Adrenal gland (tissue), 19 donors: ENCODE measurements around the gene CUL3. TPM values are rescaled to one million over a fixed set of nuclear protein-coding genes. Genes with fewer than 3 reads are reported as not detected.

Experiments used
- DNase-seq, 7 donors: peaks; one replicate each; pipeline ENCODE4 v3.0.0-alpha.2; 2019 to 2020
- H3K27ac ChIP-seq, 5 donors: fragments of 200-600 bp; sonication (generic) in 4 of 5; 1 replicate in 3 of 5; 2 replicates in 2 of 5; pipeline versions ENCODE4 v1.5.1 to v1.8.0; 2016 to 2020; ENCODE audit warnings: mild to moderate bottlenecking in 1 of 5
- H3K27me3 ChIP-seq: fragments of 200-600 bp; 2 replicates; pipeline ENCODE4 v1.8.0; 2021
- H3K36me3 ChIP-seq, 2 donors: fragments of 200-600 bp; replicated peaks in 1 of 2; 1 replicate in 1 of 2; 2 replicates in 1 of 2; pipeline versions ENCODE4 v1.5.1 to v1.8.0; 2018 to 2022
- H3K4me1 ChIP-seq, 2 donors: fragments of 200-600 bp; replicated peaks in 1 of 2; 1 replicate in 1 of 2; 2 replicates in 1 of 2; pipeline versions ENCODE4 v1.5.1 to v1.8.0; 2018 to 2021
- H3K4me3 ChIP-seq, 4 donors: fragments of 200-600 bp; sonication (generic) in 3 of 4; one replicate each; pipeline ENCODE4 v1.5.1; 2016 to 2018
- H3K9me3 ChIP-seq, 3 donors: fragments of 200-600 bp; sonication (generic) in 1 of 3; replicated peaks in 1 of 3; 1 replicate in 2 of 3; 2 replicates in 1 of 3; pipeline versions ENCODE4 v1.5.1 to v1.8.0; 2016 to 2021
- POLR2A ChIP-seq, 2 donors: fragments of 450-650 bp; IDR thresholded peaks; one replicate each; pipeline ENCODE4 v1.6.1; 2017; ENCODE audit warnings: antibody characterized with exemption in 2 of 2, mild to moderate bottlenecking in 2 of 2, moderate library complexity in 1 of 2
- WGBS, 4 donors: extraction: QIAGEN DNeasy Blood & Tissue Kit in 2 of 4; methylation state at CpG; one replicate each; pipeline versions ENCODE4 v1.1.5 to v1.1.7; 2013 to 2017; 5-methylcytosine and 5-hydroxymethylcytosine counted together
- intact Hi-C, 2 donors: fragments of 100-400 bp; cut with DNase I; formaldehyde crosslinking; loops; one replicate each; pipeline versions ENCODE4 v1.14.1 to v1.15.0; 2022 to 2023
- long read RNA-seq, 10 donors: library from polyadenylated mRNA in 3 of 10; unstranded in 2 of 10; stranded (forward) in 1 of 10; transcript quantifications; one replicate each; pipeline ENCODE4 v2.0.0 and lab custom pipeline, GENCODE V29; 2021 to 2026
- polyA plus RNA-seq, 3 donors: library from polyadenylated mRNA; stranded (reverse); fragments of 200-250 nt in 2 of 3; fragments of 350-450 nt in 1 of 3; fragmentation: Illumina TruSeq in 1 of 3; extraction: RNeasy Lipid Tissue Mini Kit (QIAGEN cat#74804) in 1 of 3; gene quantifications; one replicate each; pipeline ENCODE4 v1.2.3, GENCODE V29; 2013 to 2014
- total RNA-seq, 9 donors: library from RNA; depleted of rRNA in 4 of 9; stranded (reverse); fragments of >200 nt in 4 of 9; fragments of 120-200 nt in 1 of 9; fragmentation: NEBNext Ultra II Directional in 1 of 9; extraction: Animal tissue kit (Norgen Biotek cat#: 25700) in 1 of 9; gene quantifications; one replicate each; pipeline versions ENCODE4 v1.1.0 to v1.2.4, GENCODE V29; 2013 to 2023
- TF ChIP-seq, protein P1 (sequence below), 6 experiments: fragments of 450-650 bp in 4 of 6; fragments of 200-600 bp in 2 of 6; sonication (generic) in 1 of 6; IDR thresholded peaks; 1 replicate in 5 of 6; 2 replicates in 1 of 6; pipeline versions ENCODE4 v1.5.1 to v1.8.0; 2016 to 2021; ENCODE audit warnings: antibody characterized with exemption in 6 of 6, mild to moderate bottlenecking in 2 of 6, moderate library complexity in 1 of 6
- donor health status: healthy with polysubstance abuse.
- donor health status: Bipolar disorder and iron deficiency.
- donor health status: DM: yes; HTN: yes; CAD: no.
- donor health status: DM: no; HTN: no; CAD: no.
- donor health status: DM: no; HTN: no; CAD: no.
- donor health status: DM: yes; HTN: yes; CAD: no.

CUL3 gene
- total RNA-seq (100 to 1,000 TPM in 1 of 9 donors, 10 to 100 TPM in 8; 40.5 to 103 (median 67.9) TPM), polyA plus RNA-seq (100 to 1,000 TPM in 1 of 3 donors, 10 to 100 TPM in 2; 74.5 to 122 (median 80.8) TPM)
- long read RNA-seq, donor 1, full-length matches to known transcripts = 11 of 11 reads
- long read RNA-seq, donor 1, partial matches to known transcripts = 0 of 11 reads
- long read RNA-seq, donor 1, other reads (novel, unspliced or antisense) = 0 of 11 reads
- long read RNA-seq, donor 2, full-length matches to known transcripts = 7 of 7 reads
- long read RNA-seq, donor 2, partial matches to known transcripts = 0 of 7 reads
- long read RNA-seq, donor 2, other reads (novel, unspliced or antisense) = 0 of 7 reads
- long read RNA-seq, donor 3, full-length matches to known transcripts = 8 of 8 reads
- long read RNA-seq, donor 3, partial matches to known transcripts = 0 of 8 reads
- long read RNA-seq, donor 3, other reads (novel, unspliced or antisense) = 0 of 8 reads
- long read RNA-seq, donor 4, partial matches to known transcripts = 1 of 2 reads
- long read RNA-seq, donor 4, other reads (novel, unspliced or antisense) = 1 of 2 reads
- long read RNA-seq, donor 5, full-length matches to known transcripts = 113 of 128 reads
- long read RNA-seq, donor 5, partial matches to known transcripts = 3 of 128 reads
- long read RNA-seq, donor 5, other reads (novel, unspliced or antisense) = 12 of 128 reads
- long read RNA-seq, donor 6, partial matches to known transcripts = 1 of 1 reads
- long read RNA-seq, donor 6, other reads (novel, unspliced or antisense) = 0 of 1 reads
- long read RNA-seq, donor 7, full-length matches to known transcripts = 4 of 4 reads
- long read RNA-seq, donor 7, partial matches to known transcripts = 0 of 4 reads
- long read RNA-seq, donor 7, other reads (novel, unspliced or antisense) = 0 of 4 reads
- long read RNA-seq, donor 8, full-length matches to known transcripts = 14 of 14 reads
- long read RNA-seq, donor 8, partial matches to known transcripts = 0 of 14 reads
- long read RNA-seq, donor 8, other reads (novel, unspliced or antisense) = 0 of 14 reads
- long read RNA-seq, donor 9, full-length matches to known transcripts = 7 of 7 reads
- long read RNA-seq, donor 9, partial matches to known transcripts = 0 of 7 reads
- long read RNA-seq, donor 9, other reads (novel, unspliced or antisense) = 0 of 7 reads
- long read RNA-seq, donor 10, full-length matches to known transcripts = 6 of 6 reads
- long read RNA-seq, donor 10, partial matches to known transcripts = 0 of 6 reads
- long read RNA-seq, donor 10, other reads (novel, unspliced or antisense) = 0 of 6 reads

DNA sequence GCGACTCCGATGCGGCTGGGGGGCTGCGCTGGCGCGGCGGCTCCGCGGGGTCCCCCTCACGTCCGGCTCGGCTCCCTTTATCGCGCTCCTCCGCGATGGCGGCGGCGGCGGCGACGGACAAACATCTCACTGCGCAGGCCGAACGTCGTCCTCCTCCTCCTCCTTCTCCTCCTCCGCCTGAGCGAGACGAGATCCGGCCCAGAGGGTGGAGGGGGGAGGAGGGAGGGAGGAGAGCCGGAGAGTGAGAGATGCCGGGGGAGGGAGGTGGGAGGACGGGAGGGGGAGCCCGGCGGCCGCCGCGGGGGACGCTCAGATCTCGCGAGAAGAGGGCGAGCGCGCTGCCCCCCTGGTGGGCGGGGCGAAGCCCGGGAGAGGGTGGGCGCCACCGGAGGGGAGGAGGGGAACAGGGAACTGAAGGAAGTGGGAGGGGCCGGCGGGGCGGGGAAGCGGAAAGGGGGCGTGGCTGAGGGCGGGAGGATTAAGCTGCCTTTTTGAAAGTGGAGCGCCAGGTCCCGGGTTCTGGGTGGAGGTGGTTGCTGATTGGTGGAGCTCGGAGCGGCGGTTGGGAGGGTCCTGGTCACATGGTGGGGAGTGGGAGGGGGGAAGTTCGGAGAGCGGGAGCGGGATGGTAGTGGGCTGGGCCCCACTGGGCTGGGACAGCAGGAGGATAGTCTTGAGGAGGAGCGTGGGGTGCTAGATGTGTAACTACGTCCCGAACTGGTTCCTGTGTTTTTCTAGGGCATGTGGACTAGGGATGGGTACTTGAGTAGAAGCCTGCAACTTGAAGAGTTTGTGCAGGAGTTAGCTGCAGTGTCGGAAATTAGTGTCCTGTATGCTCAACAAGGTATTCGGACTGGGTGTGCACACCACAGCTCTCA is at the start of gene CUL3:
Gene CUL3, minus strand, starts transcription at position 153 of the 878 bp plus-strand sequence. CDS start 354 bp downstream, outside the sequence.
- Histone ChIP-seq H3K36me3 (no peaks in the 10 kb centered on the region), H3K4me3 (peak within 1 kb of the TSS; percentile 63 to 91 (median 68)), H3K4me1 (peaks cover 20 to 42% of the 10 kb centered on the region in 2 donors), H3K27ac (peak within 1 kb of the TSS in 4 of 5 donors; percentile 80 to 99 (median 88)), H3K9me3 (no peaks in the 10 kb centered on the region), H3K27me3 (no peaks in the 10 kb centered on the region)
- peak; percentile 86 to 90 for TF ChIP-seq POLR2A (IDR thresholded peaks at IDR 0.05)
- TF ChIP-seq, protein P1, sequence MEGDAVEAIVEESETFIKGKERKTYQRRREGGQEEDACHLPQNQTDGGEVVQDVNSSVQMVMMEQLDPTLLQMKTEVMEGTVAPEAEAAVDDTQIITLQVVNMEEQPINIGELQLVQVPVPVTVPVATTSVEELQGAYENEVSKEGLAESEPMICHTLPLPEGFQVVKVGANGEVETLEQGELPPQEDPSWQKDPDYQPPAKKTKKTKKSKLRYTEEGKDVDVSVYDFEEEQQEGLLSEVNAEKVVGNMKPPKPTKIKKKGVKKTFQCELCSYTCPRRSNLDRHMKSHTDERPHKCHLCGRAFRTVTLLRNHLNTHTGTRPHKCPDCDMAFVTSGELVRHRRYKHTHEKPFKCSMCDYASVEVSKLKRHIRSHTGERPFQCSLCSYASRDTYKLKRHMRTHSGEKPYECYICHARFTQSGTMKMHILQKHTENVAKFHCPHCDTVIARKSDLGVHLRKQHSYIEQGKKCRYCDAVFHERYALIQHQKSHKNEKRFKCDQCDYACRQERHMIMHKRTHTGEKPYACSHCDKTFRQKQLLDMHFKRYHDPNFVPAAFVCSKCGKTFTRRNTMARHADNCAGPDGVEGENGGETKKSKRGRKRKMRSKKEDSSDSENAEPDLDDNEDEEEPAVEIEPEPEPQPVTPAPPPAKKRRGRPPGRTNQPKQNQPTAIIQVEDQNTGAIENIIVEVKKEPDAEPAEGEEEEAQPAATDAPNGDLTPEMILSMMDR (IDR thresholded peaks at IDR 0.05) = no peak
- WGBS, 4 donors = 0 to 2% (median 1%) methylated on average over 21 to 68 of the region's 68 CpGs
- DNase-seq = peak; percentile 99 to 100 (median 99)
- intact Hi-C loops = no loop called here

GRCh38 chr2:224630659-224631550 is 45.7 kb upstream of the CUL3 start:
- intact Hi-C loops = no loop called here
- DNase-seq = no peak
- TF ChIP-seq, protein P1 (IDR thresholded peaks at IDR 0.05) = no peak
- no peak for TF ChIP-seq POLR2A (IDR thresholded peaks at IDR 0.05)
- Histone ChIP-seq H3K4me3 (no peak overlapping the region), H3K4me1 (no peaks in the 10 kb centered on the region), H3K9me3 (no peaks in the 10 kb centered on the region), H3K36me3 (no peaks in the 10 kb centered on the region), H3K27me3 (no peaks in the 10 kb centered on the region), H3K27ac (no peak overlapping the region)
- WGBS, 4 donors = 69 to 74% (median 70%) methylated on average over 6 of the region's 6 CpGs

- Histone ChIP-seq H3K9me3 (no peaks in the 10 kb centered on the region), H3K4me1 (no peaks in the 10 kb centered on the region), H3K27me3 (no peaks in the 10 kb centered on the region), H3K4me3 (no peak overlapping the region), H3K36me3 (no peaks in the 10 kb centered on the region), H3K27ac (no peak overlapping the region)
- intact Hi-C loops = no loop called here
- no peak for DNase-seq
- TF ChIP-seq POLR2A (IDR thresholded peaks at IDR 0.05) = no peak
- TF ChIP-seq, protein P1 (IDR thresholded peaks at IDR 0.05) = no peak
- 89 to 94% (median 92%) methylated on average over 3 of the region's 3 CpGs for WGBS, 4 donors
These were observed 43.3 kb upstream of the CUL3 start for GRCh38 chr2:224628416-224628815.
